Liver (tissue), 9 donors: ENCODE results near the gene RNLS. TPM values are rescaled to one million over a fixed set of nuclear protein-coding genes. Genes with fewer than 3 reads are reported as not detected.

Experiments used
- DNase-seq: peaks from one replicate; pipeline ENCODE4 v3.0.0-alpha.2; 2017; ENCODE audit warnings: low spot score
- H3K27ac ChIP-seq, 2 donors: one replicate each; pipeline ENCODE4 v1.7.0; 2013; ENCODE audit warnings: inconsistent platforms in 2 of 2, low read length in 2 of 2, control low read depth in 1 of 2, low read depth in 1 of 2, mild to moderate bottlenecking in 1 of 2
- H3K27me3 ChIP-seq, 4 donors: one replicate each; pipeline versions ENCODE4 v1.6.1 to v1.7.0; 2013; ENCODE audit warnings: low read length in 3 of 4, inconsistent platforms in 1 of 4, mild to moderate bottlenecking in 1 of 4, moderate library complexity in 1 of 4; ENCODE audit not compliant: control insufficient read depth in 4 of 4, insufficient read depth in 4 of 4
- H3K36me3 ChIP-seq, 4 donors: one replicate each; pipeline versions ENCODE4 v1.6.1 to v1.7.0; 2013; ENCODE audit warnings: low read length in 3 of 4, mild to moderate bottlenecking in 3 of 4, low read depth in 1 of 4, moderate library complexity in 1 of 4; ENCODE audit not compliant: control insufficient read depth in 4 of 4, insufficient read depth in 3 of 4
- H3K4me1 ChIP-seq, 4 donors: one replicate each; pipeline versions ENCODE4 v1.6.1 to v1.7.0; 2013; ENCODE audit warnings: low read length in 3 of 4, mild to moderate bottlenecking in 3 of 4, moderate library complexity in 1 of 4; ENCODE audit not compliant: control insufficient read depth in 4 of 4, insufficient read depth in 4 of 4
- H3K4me3 ChIP-seq, 3 donors: one replicate each; pipeline versions ENCODE4 v1.6.1 to v1.7.0; 2013; ENCODE audit warnings: low read length in 3 of 3, control low read depth in 1 of 3, low read depth in 1 of 3, mild to moderate bottlenecking in 1 of 3
- H3K9ac ChIP-seq, 2 donors: one replicate each; pipeline ENCODE4 v1.7.0; 2013; ENCODE audit warnings: low read length in 2 of 2, mild to moderate bottlenecking in 2 of 2, moderate library complexity in 2 of 2, control low read depth in 1 of 2, low read depth in 1 of 2
- H3K9me3 ChIP-seq, 4 donors: one replicate each; pipeline versions ENCODE4 v1.6.1 to v1.7.0; 2013; ENCODE audit warnings: low read length in 3 of 4; ENCODE audit not compliant: control insufficient read depth in 4 of 4
- EGR1 ChIP-seq, 2 donors: IDR thresholded peaks; 2 replicates each; pipeline ENCODE4 v1.6.1; 2016 to 2018; ENCODE audit warnings: antibody characterized with exemption in 2 of 2, low read depth in 2 of 2
- FOXA1 ChIP-seq: IDR thresholded peaks from 2 replicates; pipeline ENCODE4 v1.6.1; 2016; ENCODE audit warnings: antibody characterized with exemption
- FOXA2 ChIP-seq: IDR thresholded peaks from 2 replicates; pipeline ENCODE4 v1.6.1; 2016; ENCODE audit warnings: antibody characterized with exemption
- GABPA ChIP-seq, 2 donors: IDR thresholded peaks in 1 of 2; conservative IDR thresholded peaks in 1 of 2; 2 replicates each; pipeline ENCODE4 v1.6.1; 2016; ENCODE audit warnings: antibody characterized with exemption in 2 of 2, mild to moderate bottlenecking in 1 of 2, moderate library complexity in 1 of 2
- HNF4A ChIP-seq, 2 donors: conservative IDR thresholded peaks; 2 replicates each; pipeline ENCODE4 v1.6.1; 2016; ENCODE audit warnings: antibody characterized with exemption in 2 of 2, mild to moderate bottlenecking in 2 of 2
- HNF4G ChIP-seq: IDR thresholded peaks from 2 replicates; pipeline ENCODE4 v1.6.1; 2016; ENCODE audit warnings: antibody characterized with exemption
- JUND ChIP-seq, 2 donors: IDR thresholded peaks; 2 replicates each; pipeline ENCODE4 v1.6.1; 2016; ENCODE audit warnings: antibody characterized with exemption in 2 of 2
- NR2F2 ChIP-seq: IDR thresholded peaks from 2 replicates; pipeline ENCODE4 v1.6.1; 2016; ENCODE audit warnings: antibody characterized with exemption
- RAD21 ChIP-seq, 2 donors: IDR thresholded peaks; 2 replicates each; pipeline ENCODE4 v1.6.1; 2016; ENCODE audit warnings: antibody characterized with exemption in 2 of 2, mild to moderate bottlenecking in 2 of 2
- RXRA ChIP-seq, 2 donors: IDR thresholded peaks; 2 replicates each; pipeline ENCODE4 v1.6.1; 2017 to 2018; ENCODE audit warnings: antibody characterized with exemption in 2 of 2, mild to moderate bottlenecking in 1 of 2
- SP1 ChIP-seq: IDR thresholded peaks from 2 replicates; pipeline ENCODE4 v1.6.1; 2018; ENCODE audit warnings: antibody characterized with exemption, mild to moderate bottlenecking
- TAF1 ChIP-seq: conservative IDR thresholded peaks from 2 replicates; pipeline ENCODE4 v1.6.1; 2016; ENCODE audit warnings: antibody characterized with exemption, mild to moderate bottlenecking
- YY1 ChIP-seq: IDR thresholded peaks from 2 replicates; pipeline ENCODE4 v1.6.1; 2016; ENCODE audit warnings: antibody characterized with exemption, mild to moderate bottlenecking
- WGBS: extraction: QIAGEN DNeasy Blood & Tissue Kit; methylation state at CpG from one replicate; pipeline ENCODE4 v1.1.7; 2013; 5-methylcytosine and 5-hydroxymethylcytosine counted together
- polyA plus RNA-seq, 2 donors: library from polyadenylated mRNA; stranded (reverse) in 1 of 2; unstranded in 1 of 2; fragments of 200-250 nt in 1 of 2; fragments of >200 nt in 1 of 2; fragmentation: Nextera tagmentation in 1 of 2; extraction: Ambion mirVana in 1 of 2; gene quantifications; one replicate each; pipeline versions ENCODE4 v1.2.1 to v1.2.3, GENCODE V29; 2013 to 2015
- total RNA-seq, 2 donors: library from RNA; depleted of rRNA; stranded (reverse); fragments of >200 nt; gene quantifications; one replicate each; pipeline ENCODE4 v1.2.3, GENCODE V29; 2014
- TF ChIP-seq, protein P1 (sequence below): IDR thresholded peaks from 2 replicates; pipeline ENCODE4 v1.6.1; 2016; ENCODE audit warnings: antibody characterized with exemption
- TF ChIP-seq, protein P2 (sequence below): fragments of 150-350 bp; IDR thresholded peaks from 2 replicates; pipeline ENCODE4 v1.5.1; 2017; ENCODE audit warnings: improper control_type of control experiment, low read depth, low read length; ENCODE audit not compliant: missing input control
- TF ChIP-seq, protein P3 (sequence below): IDR thresholded peaks from 2 replicates; pipeline ENCODE4 v1.6.1; 2016; ENCODE audit warnings: antibody characterized with exemption
- TF ChIP-seq, protein P4 (sequence below): IDR thresholded peaks from 2 replicates; pipeline ENCODE4 v1.6.1; 2016; ENCODE audit warnings: antibody characterized with exemption, mild to moderate bottlenecking
- TF ChIP-seq, protein P5 (sequence below): IDR thresholded peaks from 2 replicates; pipeline ENCODE4 v1.6.1; 2016; ENCODE audit warnings: antibody characterized with exemption
- donor health status: healthy.
- donor health status: healthy.
- donor health status: healthy.
- donor health status: healthy.
- donor health status: healthy.

Gene RNLS
- total and polyA plus RNA-seq, 4 donors = 4.1 to 12.4 (median 7.5) TPM

DNA sequence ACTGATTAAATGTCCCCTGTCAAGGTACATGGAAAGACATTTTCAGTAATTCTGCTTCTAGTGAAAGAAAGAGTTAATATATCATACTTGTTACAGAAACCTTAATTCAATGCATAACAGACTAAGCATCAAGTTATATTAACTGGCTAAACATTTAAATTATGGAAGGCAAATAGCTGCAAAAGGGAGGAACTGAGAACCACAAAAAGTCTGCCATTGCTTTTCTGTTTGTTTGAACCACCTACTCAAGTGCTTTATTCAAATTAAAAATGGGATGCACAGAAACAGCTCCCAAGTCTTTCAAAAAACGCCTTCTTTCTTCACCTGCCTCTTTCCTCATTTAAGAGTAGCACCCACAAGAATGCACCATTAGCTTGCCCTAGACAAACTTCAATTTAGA, 271.9 kb downstream of the RNLS start:
- 85% methylated on average over 1 of the region's 1 CpG for WGBS
- no peaks in the 10 kb centered on the region for H3K9me3 ChIP-seq
- H3K9ac ChIP-seq = no peak overlapping the region
- H3K4me3 ChIP-seq = no peak overlapping the region
- H3K27ac ChIP-seq = no peak overlapping the region
- H3K36me3 ChIP-seq = no peaks in the 10 kb centered on the region
- TF ChIP-seq SP1 (no peak), RAD21 (IDR thresholded peaks at IDR 0.05) (no peak), FOXA2 (no peak), HNF4G (no peak), GABPA (IDR thresholded peaks at IDR 0.05 in 1 of 2, conservative IDR thresholded peaks at IDR 0.05 in 1 of 2) (no peak), FOXA1 (no peak), TAF1 (no peak), EGR1 (IDR thresholded peaks at IDR 0.05; ENCODE audit: low read depth in 2 of 2) (no peak), YY1 (no peak), HNF4A (conservative IDR thresholded peaks at IDR 0.05) (no peak), RXRA (IDR thresholded peaks at IDR 0.05) (no peak), JUND (IDR thresholded peaks at IDR 0.05) (no peak), NR2F2 (no peak)
- TF ChIP-seq, protein P1, sequence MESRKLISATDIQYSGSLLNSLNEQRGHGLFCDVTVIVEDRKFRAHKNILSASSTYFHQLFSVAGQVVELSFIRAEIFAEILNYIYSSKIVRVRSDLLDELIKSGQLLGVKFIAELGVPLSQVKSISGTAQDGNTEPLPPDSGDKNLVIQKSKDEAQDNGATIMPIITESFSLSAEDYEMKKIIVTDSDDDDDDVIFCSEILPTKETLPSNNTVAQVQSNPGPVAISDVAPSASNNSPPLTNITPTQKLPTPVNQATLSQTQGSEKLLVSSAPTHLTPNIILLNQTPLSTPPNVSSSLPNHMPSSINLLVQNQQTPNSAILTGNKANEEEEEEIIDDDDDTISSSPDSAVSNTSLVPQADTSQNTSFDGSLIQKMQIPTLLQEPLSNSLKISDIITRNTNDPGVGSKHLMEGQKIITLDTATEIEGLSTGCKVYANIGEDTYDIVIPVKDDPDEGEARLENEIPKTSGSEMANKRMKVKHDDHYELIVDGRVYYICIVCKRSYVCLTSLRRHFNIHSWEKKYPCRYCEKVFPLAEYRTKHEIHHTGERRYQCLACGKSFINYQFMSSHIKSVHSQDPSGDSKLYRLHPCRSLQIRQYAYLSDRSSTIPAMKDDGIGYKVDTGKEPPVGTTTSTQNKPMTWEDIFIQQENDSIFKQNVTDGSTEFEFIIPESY = no peak
- TF ChIP-seq, protein P2, sequence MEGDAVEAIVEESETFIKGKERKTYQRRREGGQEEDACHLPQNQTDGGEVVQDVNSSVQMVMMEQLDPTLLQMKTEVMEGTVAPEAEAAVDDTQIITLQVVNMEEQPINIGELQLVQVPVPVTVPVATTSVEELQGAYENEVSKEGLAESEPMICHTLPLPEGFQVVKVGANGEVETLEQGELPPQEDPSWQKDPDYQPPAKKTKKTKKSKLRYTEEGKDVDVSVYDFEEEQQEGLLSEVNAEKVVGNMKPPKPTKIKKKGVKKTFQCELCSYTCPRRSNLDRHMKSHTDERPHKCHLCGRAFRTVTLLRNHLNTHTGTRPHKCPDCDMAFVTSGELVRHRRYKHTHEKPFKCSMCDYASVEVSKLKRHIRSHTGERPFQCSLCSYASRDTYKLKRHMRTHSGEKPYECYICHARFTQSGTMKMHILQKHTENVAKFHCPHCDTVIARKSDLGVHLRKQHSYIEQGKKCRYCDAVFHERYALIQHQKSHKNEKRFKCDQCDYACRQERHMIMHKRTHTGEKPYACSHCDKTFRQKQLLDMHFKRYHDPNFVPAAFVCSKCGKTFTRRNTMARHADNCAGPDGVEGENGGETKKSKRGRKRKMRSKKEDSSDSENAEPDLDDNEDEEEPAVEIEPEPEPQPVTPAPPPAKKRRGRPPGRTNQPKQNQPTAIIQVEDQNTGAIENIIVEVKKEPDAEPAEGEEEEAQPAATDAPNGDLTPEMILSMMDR = no peak
- TF ChIP-seq, protein P3, sequence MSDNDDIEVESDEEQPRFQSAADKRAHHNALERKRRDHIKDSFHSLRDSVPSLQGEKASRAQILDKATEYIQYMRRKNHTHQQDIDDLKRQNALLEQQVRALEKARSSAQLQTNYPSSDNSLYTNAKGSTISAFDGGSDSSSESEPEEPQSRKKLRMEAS = no peak
- TF ChIP-seq, protein P4, sequence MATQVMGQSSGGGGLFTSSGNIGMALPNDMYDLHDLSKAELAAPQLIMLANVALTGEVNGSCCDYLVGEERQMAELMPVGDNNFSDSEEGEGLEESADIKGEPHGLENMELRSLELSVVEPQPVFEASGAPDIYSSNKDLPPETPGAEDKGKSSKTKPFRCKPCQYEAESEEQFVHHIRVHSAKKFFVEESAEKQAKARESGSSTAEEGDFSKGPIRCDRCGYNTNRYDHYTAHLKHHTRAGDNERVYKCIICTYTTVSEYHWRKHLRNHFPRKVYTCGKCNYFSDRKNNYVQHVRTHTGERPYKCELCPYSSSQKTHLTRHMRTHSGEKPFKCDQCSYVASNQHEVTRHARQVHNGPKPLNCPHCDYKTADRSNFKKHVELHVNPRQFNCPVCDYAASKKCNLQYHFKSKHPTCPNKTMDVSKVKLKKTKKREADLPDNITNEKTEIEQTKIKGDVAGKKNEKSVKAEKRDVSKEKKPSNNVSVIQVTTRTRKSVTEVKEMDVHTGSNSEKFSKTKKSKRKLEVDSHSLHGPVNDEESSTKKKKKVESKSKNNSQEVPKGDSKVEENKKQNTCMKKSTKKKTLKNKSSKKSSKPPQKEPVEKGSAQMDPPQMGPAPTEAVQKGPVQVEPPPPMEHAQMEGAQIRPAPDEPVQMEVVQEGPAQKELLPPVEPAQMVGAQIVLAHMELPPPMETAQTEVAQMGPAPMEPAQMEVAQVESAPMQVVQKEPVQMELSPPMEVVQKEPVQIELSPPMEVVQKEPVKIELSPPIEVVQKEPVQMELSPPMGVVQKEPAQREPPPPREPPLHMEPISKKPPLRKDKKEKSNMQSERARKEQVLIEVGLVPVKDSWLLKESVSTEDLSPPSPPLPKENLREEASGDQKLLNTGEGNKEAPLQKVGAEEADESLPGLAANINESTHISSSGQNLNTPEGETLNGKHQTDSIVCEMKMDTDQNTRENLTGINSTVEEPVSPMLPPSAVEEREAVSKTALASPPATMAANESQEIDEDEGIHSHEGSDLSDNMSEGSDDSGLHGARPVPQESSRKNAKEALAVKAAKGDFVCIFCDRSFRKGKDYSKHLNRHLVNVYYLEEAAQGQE = no peak
- TF ChIP-seq, protein P5, sequence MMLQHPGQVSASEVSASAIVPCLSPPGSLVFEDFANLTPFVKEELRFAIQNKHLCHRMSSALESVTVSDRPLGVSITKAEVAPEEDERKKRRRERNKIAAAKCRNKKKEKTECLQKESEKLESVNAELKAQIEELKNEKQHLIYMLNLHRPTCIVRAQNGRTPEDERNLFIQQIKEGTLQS = no peak
- H3K4me1 ChIP-seq = no peaks in the 10 kb centered on the region
- H3K27me3 ChIP-seq = no peaks in the 10 kb centered on the region
- DNase-seq = no peak
